Hippocampal formation (tissue), 2 donors: Measurements from ENCODE around the gene PPP2CA.
"Not testable (repeated sequence)": the region's sequence is repeated elsewhere in the genome, so short reads cannot be mapped to it uniquely, and the experiment has no call there.

Experiments used
- DNase-seq, 2 donors: peaks; one replicate each; lab custom pipeline; 2025; lab: John Stamatoyannopoulos, UW

PPP2CA gene

DNA sequence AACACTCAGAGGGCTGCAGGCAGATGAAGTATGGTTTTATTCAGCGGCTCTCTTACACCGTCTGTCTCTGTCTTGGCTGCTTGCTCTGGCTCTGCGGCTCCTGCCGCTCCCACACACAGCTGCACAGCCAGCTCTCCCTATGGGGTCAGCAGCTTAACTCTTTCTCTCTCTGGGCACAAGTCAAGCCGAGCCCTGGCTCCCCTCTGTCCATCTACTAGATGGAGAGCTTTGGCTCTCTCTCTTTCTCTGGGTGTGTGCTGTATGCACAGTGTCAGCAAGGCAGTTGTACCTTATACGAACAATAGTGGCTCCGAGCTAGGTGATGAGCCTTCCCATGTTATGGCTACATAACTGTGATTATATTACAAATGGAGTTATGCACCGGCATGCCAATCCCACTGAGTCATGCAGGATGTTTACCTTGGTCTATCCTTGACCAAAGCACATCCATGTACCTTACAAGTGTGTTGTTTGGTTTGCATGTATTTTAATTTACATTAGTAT, 19.3 kb upstream of the PPP2CA start:
- peak in 1 of 2 donors; percentile 34 for DNase-seq

DNA sequence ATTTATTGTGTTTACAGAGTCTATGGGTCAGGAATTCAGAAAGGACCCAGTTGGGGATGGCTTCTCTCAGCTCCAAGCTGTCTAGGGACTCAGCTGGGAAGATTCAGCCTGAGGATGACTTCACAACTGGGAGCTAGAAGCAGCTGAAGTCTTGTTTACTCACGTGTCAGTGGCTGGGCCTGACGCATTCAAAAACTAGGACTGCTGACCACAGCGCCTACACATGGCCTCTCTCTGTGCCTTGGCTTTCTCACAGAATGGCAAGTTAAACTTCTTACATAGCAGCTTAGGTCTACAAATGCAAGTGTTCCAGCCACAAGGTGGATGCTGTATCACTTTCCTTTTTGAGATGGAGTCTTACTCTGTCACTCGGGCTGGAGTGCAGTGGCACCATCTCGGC, 16.3 kb upstream of the PPP2CA start:
- peak; percentile 15 to 22 for DNase-seq

DNA sequence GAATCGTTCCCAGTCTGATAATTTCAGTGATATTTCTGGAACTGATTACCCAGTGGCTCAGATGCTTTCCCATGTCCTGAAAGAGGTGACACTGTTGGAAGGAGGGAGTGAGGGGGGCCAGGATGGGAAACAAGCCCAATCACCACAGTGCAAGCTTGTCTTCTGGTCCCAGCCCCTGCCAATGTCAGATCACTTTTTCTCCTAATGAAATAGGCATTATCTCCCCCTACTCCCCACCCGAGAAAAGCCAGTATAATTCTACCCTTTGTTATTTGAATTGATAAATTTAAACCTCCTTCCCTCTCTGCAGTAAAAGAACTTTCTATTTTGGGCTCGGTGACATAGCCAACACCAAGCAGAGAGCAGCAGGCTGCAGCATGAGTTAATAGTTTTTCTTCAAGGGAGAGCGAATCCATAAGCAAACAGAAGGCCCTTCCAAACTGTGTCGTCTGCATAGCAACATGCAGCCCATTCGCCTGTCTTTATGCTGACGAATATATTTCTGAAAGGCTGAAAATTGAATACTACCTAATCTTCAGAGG, 14.6 kb upstream of the PPP2CA start:
- peak; percentile 32 to 84 for DNase-seq

DNA sequence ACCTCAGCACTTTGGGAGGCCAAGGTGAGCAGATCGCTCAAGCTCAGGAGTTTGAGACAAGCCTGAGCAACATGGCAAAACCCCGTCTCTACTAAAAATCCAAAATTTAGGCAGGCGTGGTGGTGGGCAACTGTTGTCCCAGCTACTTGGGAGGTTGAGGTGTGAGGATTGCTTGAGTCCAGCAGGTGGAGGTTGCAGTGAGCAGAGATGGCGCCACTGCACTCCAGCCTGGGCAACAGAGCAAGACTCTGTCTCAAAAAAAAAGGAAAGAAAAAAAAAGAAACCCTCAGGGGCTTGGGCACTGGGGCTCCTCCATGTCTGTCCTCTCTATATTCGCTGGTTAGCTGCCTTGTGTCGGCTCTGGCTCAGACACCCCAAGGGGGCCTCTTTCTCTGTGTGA, 10.9 kb upstream of the PPP2CA start:
- no peak for DNase-seq

DNA sequence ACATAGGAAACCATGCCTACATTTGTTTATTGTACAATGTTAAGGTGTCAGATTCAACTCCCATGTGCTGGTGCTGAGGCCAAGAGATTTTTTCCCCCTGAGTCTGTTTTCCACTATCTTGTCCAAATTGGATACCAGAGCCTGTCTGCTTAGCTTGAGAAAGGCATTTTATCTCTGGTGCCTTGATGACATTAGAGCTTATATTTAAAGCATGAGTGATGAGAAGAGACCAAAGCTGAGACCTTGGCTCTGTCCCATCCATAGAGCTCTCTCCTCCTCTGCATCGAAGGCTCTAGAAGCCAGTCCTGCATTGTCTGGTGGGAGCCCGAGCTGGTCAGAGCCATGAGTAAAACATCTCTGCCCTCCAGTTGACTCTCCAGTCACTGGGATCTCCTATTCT, 10.4 kb upstream of the PPP2CA start:
- no peak for DNase-seq

DNA sequence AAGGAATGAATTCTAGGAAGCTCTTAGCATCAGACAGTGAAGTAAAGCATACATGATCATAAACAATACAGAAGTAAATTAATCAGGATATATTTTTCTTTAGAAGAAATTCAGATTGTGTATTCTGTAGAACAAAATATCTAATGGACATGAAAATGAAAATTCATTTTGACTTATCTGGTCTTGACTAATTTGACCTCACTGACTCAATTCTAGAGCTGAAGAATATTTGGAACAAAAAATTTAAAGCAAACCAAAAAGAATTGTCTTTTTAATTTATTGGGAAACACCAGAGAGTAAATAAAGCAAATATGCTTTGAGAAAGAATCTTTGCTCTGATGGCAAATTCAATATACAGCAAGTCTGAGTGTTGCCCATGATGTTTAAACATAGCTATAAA, 2.8 kb upstream of the PPP2CA start:
- DNase-seq: no peak

DNA sequence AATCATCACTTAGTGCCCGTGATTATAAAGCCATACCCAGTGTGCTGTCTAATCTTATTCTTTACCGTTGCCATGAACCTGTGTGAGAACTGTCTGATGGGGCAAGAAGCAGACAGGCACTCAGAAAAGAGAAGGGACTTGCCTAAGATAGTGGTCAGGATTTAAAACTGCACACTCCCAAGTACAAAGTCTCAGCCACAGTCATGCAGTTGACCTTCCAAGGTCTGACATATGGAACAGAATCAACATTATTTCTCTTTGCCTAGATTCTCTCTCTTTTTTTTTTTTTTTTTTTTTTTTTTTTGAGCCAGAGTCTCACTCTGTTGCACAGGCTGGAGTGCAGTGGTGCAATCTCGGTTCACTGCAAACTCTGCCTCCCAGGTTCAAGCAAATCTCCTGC, 1.9 kb upstream of the PPP2CA start:
- DNase-seq: no peak

DNA sequence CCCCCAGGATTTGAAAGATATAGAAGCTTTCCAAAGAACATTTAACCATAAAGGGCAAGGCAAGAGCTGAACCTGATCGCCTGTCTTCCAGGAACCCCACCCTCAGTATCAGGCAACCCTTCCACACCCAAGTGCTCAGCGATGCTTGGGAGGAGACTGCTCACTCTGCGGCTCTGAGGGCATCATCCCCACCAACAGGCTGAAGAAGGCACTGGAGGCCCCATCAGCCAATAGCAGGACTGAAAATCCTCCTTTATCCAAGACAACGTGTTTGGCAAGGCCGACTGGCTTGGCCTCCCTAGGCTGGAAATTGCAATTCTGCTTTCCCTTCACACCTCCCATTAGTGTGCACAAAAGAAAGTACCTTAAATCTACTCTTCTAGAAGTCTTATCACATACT, 1.4 kb upstream of the PPP2CA start:
- DNase-seq: peak in 1 of 2 donors; percentile 30

DNA sequence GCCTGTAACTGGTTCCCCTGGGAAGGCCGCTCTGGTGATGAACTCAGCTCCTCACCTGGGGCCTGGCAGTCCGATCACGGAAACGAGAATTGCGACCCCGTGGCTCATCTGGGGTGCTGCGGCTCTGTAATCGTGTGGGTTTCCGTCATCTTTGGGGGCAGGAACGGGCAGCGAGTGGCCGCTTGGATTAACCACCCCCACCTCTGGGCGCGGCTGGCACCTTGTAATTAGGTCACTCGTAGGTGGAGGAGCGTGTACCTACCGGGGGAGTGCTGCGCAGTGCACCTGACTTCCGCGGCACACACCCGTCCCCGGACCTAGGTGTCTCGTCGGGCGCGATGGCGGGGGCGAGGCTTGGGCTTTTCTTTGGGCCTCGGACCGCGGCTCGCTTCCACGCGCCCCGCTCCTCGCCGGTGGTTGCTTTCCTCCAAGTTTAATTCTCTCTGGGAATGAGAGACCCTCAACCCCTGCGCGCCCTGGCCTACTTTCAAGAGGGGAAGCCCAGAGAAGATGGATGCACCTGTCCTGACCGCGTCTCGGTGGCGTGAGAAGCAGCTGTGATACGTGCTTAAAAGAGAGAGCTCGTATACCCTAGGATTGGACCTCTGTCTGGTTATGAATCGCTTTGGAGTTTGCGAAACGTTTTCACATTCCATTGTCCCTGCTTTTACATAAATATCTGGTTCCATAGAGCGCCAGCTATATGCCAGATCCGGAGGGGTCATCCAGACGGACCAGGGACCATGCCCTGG, 744 bp upstream of the PPP2CA start:
- DNase-seq: no peak

DNA sequence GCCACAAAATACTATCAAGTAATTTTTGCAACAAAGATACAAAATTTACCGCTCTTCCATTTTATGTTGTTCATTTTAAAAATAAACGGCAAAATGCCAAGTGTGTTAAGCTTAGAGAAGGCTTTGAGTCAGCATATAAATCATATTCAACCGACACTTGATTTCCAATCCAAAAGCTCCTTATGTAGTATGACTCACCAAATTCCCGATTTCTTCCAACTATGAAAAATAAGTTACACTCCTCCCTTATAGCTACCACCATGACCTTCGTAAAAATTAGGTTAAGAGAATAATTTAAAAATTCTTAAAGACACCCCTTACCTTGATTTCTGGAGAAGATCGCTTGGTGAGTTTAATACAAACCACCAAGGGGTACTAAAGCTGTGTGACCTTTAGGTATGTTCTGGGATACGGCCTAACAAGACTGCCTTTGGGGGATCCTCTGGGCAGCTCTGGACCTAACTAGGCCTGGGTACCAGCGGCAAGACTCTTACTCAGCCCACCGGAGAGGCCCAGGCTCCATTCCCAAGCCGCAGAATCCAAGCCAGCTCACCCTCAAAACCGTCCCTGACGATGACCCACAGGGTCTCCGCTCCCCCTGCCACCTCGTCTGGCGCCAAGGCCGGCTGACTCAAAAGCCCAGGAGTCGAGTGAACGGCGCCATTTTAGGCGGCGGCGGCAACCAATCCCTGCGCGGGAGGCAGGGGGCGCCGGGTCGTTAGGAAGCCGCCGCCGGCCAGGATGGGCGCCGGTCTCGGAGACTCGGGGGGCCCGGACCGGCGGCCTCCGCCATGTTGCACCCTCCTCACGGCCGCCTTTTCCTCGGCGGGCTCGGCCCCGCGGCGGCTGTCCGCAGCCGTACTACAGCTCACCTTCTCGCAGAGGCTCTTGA, 739 bp downstream of the PPP2CA start:
- peak; percentile 20 to 50 for DNase-seq

DNA sequence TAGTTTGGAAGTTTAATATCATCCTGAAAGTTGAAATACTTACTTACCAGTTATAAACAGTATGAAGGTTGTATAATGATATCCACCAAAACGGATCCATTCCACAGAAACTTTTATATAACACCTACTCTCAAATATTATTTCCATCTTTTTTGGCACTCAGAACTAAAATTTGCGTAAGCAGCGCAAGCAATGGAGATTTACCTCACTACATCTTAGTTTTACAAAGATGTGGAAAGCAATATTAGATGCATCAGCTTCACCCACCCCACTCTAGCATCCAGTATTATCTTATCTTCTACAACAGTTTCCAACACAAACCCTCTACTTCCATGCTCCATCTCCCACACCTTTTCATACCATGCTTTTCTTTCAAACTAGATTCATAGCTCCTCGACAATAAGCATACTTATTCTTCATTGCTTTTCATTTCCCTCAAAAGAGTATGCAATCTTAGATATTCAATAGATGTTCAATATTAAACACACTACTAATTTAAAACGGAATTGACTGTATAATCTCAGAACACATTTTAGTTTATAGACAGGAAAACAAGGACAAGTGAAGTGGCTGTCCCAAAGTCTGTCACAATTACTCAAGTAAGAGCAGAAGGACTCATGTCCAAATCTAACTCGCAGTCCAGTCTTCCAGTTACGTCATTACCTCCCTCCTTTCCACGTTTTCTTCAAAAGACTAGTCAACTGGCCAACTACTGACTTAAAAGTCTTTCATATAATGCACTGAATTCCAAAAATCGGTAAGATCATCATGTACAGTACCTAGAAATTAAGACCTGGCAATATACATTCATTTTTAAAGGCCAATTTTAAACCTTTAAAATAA, 2.2 kb downstream of the PPP2CA start:
- no peak for DNase-seq

DNA sequence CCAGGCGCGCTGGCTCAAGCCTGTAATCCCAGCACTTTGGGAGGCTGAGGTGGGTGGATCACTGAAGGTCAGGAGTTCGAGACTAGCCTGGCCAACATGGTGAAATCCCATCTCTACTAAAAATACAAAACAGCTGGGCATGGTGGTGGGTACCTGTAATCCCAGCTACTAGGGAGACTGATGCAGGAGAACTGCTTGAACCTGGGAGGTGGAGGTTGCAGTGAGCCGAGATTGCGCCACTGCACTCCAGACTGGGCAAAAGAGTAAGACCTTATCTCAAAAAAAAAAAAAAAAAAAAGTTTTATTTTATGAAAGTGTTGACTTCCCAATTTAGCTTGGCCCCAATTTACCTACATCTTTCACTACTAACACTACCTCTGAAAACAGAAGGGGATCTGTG, 4.2 kb downstream of the PPP2CA start:
- not testable (repeated sequence) for DNase-seq

DNA sequence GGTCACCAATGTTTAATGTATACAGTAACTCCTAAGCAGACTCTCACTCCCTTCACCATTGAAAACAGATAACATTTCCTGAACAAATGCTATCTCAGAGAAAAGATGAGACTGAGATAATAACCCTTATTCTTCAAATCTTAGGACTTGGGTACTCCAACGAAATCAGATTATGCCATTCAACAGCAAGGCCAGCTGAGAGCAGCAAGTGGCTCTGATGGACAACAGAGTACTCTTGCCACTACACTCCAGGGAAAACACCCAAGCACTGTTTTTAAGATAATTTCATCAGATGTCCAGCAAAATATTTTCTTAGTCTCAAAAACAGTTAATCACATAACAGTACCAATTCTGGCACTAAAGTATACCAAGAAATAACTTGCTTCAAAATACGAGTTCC, 10.1 kb downstream of the PPP2CA start:
- no peak for DNase-seq

DNA sequence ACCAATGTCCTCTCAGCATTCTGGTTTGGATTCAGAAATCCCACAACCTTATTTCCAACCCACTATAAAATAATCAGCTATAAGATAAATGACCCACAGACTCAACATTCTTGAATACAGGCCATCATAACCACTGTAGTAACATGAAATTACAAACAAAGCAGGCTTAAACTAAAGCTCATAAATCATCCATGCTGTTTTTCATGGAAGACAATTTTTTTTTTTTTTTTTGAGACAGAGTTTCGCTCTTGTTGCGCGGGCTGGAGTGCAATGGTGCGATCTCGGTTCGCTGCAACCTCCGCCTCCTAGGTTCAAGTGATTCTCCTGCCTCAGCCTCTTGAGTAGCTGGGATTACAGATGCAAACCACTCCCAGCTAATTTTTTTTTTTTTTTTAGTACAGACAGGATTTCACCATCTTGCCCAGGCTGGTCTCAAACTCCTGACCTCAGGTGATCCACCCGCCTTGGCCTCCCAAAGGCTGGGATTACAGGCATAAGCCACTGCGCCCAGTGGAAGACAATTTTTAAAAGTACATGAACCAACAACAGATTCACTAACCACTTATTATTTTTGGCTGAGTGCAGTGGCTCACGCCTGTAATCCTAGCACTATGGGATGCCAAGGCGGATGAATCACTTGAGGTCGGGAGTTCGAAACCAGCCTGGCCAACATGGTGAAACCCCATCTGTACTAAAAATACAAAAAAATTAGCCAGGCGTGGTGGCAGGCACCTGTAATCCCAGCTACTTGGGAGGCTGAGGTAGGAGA, 14.4 kb downstream of the PPP2CA start:
- not testable (repeated sequence) for DNase-seq

DNA sequence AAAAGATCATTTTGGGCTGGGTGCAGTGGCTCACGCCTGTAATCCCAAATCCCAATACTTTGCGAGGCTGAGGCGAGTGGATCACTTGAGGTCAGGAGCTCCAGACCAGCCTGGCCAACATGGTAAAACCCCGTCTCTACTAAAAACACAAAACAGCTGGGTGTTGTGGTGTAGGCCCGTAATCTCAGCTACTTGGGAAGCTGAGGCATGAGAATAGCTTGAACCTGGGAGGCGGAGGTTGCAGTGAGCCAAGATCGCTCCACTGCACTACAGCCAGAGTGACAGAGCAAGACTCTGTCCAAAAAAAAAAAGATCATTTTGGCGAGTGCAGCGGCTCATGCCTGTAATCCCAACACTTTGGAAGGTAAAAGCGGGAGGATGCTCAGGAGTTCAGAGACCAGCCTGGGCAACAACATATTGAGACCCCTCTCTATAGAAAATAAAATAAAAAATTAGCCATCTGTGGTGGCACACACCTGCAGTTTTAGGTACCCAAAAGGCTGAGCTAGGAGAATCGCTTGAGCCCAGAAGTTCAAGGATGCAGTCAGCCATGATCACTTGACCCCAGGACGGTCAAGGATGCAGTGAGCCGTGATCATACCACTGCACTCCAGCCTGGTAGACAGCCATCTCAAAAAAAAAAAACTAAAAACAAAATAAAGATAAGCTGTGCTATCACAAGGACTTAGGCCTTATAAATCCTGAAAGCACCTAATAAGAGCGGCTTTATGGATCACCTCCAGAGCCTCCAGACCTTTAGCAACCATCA, 16.2 kb downstream of the PPP2CA start:
- DNase-seq: no peak

DNA sequence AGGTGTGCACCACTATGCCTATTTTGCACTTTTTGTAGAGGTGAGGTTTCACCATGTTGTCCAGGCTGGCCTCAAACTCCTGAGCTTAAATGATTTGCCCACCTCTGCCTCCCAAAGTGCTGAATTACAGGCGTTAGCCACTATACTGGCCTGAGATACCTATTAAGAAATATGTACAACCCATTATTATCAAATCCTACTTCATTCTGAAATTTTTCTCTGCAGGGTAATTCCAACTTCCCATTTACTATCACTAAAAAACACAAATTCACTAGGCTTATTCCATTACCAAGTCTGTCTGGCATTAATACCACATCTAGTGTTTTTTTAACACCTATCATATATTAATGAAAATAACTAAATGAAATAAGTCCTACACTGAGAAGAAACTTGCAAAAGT, 18.2 kb downstream of the PPP2CA start:
- DNase-seq: no peak

DNA sequence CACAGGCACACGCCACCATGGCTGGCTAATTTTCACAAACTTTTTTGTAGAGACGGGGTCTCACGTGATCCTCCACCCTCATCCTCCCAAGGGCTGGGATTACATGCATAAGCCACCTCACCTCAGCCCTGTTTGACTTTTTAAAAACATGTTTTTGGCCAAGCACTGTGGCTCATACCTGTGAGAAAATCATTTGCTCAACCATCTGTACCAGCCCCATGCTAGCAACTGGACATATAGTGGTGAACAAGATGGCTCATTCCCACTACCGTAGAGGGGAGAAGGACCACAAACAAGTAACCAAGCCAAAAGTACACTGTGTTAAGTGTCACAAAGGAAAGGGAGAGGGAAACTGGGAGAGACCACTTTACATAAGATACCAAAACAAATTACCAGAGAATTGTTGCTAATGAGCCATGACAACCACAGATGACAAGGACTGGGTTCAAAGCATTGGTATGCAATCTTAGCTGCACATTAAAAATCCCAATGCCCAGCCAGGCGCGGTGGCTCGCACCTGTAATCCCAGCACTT, 19.2 kb downstream of the PPP2CA start:
- no peak for DNase-seq

DNA sequence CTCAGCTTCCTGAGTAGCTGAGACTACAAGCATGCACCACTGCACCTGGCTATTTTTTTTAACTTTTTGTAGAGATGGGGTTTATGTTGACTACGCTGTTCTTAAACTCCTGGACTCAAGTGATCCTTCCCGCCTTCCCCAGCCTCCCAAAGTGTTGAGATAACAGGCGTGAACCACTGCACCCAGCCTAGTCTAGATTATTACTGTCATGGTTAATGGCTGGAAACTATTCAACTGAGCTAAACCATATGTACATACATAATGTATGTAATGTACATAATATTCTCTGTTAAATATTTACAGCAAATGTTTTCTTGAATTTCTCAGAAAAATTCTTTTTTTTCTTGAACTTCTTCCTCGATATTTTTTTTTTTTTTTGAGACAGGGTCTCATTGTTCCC, 21.3 kb downstream of the PPP2CA start:
- no peak for DNase-seq

DNA sequence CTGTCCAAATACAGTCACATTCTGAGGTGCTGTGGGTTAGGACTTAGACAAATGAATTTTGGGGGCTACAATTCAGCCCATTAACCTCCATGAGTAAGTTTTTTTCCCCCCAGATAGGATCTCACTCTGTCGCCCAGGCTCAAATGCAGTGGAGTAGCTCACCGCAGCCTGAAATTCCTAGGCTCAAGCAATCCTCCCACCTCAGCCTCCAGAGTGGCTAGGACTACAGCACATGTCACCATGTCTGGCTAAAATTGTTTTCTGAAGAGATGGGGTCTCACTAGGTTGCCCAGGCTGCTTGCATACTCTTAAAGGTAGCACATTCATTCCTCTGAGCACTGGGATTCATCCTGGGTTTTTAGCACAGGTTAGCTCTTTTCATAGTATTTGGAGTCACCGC, 22.2 kb downstream of the PPP2CA start:
- DNase-seq: no peak

DNA sequence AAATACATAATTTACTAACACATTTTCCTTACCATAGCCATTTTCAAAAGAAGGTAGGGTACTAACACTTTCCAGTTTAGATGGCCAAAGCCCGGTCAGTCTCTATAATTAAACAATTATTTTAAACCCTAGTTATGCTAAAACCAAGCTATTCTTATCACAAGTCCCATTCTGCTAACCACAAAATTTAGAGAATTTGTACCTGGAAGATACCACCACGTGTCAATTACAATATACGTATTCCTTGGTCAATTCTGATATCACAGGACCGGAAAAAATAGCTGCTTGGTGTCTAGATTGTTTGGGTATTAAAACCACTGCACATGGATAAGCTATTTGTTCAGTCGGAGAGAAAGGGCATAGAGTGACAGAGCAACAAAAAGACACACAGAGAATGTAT, 30.2 kb downstream of the PPP2CA start:
- no peak for DNase-seq
